Activated CD4-positive, alpha-beta T cell treated with anti-CD3 and anti-CD28 coated beads, Interleukin-10, Interleukin-2, amounts not matched to agents 100 ng/mL and 50 ng/mL, durations not matched to agents 16 hours and 8 hours (primary cell): ENCODE results near the gene SULT4A1.
"Not testable (repeated sequence)": the region's sequence is repeated elsewhere in the genome, so short reads cannot be mapped to it uniquely, and the experiment has no call there.

Experiments used
- DNase-seq: peaks from one replicate; pipeline ENCODE4 v3.0.0-alpha.2; 2020

Gene SULT4A1, protein sequence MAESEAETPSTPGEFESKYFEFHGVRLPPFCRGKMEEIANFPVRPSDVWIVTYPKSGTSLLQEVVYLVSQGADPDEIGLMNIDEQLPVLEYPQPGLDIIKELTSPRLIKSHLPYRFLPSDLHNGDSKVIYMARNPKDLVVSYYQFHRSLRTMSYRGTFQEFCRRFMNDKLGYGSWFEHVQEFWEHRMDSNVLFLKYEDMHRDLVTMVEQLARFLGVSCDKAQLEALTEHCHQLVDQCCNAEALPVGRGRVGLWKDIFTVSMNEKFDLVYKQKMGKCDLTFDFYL

DNA sequence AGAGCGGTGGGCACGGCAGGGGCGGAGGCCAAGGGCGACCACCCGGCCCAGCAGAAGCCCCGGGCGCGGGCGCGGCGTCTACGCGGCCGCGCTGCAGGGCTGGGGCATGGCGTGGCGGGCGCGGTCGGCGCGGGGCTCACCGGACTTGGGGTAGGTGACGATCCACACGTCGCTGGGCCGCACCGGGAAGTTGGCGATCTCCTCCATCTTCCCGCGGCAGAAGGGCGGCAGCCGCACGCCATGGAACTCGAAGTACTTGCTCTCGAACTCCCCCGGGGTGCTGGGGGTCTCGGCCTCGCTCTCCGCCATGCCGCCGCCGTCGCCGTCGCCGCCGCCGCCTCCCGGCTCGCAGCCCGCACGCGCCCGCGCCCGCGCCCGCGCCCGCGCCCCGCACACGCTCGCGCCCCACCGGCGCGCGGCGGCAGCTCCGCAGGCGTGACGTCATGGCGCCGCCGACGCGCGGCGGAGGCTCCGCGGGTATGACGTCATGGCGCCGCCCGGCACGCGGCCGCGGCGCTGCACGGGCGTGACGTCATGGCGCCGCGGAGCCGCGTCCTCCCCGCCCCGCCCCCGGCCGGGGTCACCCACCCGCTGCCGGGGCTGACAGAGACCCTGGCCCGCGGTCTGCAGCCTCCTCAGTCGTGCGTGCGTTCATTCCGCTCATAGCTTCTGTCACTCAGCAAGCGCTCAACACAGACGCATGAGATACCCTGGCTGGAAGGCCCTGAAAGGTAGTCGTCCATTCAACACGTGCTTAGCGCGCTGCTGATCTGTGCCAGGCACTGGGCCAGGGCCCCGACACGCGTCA, at the start of gene SULT4A1:
Gene SULT4A1, minus strand, starts transcription at position 440 of the 808 bp plus-strand sequence. Its CDS starts 131 bp downstream, at position 309.
- no peak for DNase-seq

DNA sequence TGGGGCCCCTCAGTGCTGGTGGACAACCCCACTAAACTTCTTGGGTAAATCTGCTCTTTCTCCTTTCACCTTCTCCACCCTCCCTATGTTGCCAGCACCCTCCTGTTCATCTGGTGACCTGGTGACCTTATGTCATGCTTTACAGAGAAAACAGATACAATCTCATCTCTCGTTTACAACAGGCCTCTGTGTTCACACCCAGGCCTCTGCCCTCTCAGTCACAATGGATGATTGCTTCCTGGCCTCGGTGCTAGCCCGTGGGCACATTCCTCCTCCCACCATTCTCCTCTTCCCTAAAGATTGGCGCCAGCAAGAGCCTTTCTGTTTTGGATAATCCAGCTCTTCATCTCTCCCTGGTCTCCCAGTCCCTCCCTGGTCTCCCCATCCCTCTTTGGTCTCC, 49.0 kb upstream of the SULT4A1 start:
- DNase-seq, result no peak

DNA sequence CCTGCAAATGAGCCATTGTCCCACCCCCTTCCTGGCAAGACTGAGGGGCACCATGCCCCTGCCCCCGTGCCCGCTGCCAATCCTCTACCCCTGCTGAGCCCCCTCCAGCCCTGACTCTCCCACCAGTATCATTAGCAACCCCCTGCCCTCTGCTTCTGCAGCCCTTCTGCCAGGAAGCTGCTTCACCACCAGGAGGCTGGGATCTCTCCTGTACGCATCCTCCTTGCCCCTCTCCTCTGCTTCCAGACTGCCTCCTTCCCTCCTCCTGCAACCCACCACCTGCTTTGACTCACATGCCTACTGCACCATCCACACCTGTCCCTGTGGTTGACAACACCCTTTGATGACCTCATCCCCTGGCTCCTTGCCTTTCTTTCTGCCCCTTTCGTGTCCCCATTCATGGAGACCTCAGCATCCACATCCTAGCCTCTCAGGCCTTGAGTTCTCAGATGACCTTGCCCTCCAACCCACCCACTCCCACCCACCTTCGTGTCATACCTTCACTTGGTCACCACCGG, 47.9 kb upstream of the SULT4A1 start:
- no peak for DNase-seq

DNA sequence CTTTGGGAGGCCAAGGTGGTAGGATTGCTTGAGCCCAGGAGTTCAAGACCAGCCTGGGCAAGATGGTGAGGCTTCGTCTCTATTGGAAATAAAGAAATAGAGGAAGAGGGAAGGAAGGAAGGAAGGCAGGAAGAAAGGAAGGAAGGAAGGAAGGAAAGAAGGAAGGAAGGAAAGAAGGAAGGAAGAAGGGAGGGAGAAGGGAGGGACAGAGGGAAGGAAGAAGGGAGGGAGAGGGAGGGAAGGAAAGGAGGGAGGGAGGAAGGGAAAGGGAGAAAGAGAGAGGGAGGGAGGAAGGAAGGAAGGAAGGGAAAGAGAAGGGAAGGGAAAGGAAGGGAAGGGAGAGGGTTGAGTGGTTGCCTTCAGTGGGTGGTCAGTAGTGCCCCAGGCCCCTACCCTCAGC, 47.4 kb upstream of the SULT4A1 start:
- no peak for DNase-seq

DNA sequence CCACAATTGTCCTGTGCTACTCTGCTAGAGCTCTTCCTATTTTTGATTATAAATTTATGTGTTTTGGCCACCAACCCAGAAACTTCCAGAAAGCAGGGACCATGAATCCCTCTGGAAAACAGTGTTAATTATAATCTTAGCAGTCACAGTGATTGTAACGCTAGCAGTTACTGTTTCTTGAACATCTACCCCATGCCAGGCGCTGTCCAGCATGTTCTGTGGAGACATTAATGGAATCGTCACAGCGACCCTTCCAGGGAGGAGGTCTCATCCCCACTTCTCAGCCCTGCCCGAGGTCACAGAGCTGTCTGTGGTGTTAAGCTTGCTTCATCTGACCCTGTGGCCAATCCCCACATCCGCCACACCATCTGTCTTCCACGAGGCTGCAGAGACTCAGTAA, 43.4 kb upstream of the SULT4A1 start:
- no peak for DNase-seq

DNA sequence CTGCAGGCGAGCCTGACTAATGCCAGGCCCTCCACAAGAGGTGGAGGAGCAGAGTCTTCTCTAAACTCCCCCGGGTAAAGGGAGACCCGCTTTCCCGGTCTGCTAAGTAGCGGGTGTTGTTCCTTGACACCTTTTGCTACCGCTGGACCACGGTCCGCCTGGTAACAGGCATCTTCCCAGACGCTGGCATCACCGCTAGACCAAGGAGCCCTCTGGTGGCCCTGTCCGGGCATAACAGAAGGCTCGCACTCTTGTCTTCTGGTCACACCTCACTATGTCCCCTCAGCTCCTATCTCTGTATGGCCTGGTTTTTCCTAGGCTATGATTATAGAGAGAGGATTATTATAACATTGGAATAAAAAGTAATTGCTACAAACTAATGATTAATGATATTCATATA, 42.1 kb upstream of the SULT4A1 start:
- DNase-seq, result peak; percentile 53

DNA sequence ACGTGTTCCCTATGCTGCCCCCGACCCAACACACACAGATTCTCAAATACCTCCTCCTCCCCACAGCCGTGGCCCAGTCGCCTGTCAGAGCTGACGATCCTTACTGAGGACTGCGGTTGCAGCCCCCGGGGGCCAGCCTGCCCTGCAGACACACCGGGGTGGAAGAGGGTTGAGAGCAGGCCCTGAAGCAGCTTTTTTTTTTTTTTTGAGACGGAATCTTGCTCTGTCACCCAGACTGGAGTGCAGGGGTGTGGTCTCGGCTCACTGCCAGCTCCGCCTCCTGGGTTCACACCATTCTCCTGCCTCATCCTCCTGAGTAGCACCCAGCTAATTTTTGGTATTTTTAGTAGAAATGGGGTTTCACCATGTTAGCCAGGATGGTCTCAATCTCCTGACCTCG, 40.7 kb upstream of the SULT4A1 start:
- not testable (repeated sequence) for DNase-seq

DNA sequence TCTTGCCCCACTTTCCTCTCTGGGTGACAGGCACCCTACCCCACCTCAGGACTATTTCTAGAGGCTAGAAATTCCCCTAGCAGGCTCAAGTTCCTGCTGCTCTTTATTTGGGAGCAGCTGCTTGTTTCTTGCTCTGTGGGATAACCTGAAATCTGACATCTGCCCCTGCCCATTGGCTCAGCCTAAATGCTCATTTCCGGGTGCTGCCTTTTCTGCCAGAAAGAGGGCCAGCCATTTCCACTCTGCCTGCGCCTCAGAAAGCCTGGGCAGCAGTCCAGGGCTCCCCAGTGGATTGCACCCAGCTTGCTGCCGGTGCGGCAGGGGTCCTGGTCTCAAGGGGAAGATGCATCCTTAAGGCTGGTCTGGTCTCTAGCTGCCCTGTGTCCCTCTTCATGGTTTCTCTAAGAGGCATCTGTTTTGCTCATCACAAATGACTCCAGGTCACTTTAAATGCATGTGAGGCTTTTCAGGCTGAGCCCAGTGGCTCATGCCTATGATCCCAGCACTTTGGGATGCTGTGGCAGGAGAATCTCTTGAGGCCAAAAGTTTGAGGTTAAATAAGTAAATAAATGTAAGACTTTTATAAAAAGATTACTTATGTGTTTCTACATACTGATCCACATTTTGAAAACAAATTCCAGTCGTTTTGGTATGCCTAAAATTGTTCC, 39.8 kb upstream of the SULT4A1 start:
- no peak for DNase-seq

DNA sequence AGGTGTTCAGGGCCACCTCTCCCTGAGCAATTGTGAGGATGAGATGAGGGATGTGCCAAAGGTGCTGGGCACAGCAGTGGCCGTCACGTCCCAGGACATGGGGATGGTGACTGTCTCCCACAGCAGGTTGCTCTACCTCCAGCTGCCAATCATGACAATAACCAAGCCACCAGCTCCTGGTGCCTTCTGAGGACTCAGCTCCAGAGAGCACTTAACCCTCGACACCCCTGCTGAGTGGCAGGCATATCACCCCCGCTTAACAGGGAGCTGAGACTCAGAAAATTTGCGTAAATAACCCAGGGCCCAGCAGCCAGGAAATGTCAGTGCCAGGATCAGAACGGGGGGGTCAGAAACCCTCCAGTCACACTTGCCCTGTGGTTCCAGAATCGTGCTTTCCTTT, 37.9 kb upstream of the SULT4A1 start:
- no peak for DNase-seq

DNA sequence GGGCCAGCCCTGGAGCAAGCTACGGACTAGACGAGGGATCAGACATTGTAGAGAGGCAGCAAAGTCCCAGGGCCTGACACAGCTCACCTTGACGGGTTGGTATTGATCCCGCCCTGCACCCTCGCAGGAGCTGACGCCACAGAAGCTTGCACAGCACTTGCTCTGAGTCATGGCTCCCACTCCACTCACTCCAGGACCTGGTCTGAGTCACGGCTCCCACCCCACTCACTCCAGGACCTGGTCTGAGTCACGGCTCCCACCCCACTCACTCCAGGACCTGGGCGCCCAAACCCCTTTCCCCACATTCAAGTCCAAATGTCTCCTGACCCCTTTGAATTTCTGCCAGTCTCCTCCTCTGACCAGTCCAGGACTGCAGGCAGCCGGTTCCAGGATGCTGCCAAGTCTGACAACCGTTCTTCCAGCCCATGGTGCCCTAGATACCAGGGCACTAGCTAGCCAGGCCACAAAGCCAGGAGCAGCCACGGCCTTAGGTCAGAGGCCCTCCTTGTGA, 35.5 kb upstream of the SULT4A1 start:
- DNase-seq, result peak; percentile 35

DNA sequence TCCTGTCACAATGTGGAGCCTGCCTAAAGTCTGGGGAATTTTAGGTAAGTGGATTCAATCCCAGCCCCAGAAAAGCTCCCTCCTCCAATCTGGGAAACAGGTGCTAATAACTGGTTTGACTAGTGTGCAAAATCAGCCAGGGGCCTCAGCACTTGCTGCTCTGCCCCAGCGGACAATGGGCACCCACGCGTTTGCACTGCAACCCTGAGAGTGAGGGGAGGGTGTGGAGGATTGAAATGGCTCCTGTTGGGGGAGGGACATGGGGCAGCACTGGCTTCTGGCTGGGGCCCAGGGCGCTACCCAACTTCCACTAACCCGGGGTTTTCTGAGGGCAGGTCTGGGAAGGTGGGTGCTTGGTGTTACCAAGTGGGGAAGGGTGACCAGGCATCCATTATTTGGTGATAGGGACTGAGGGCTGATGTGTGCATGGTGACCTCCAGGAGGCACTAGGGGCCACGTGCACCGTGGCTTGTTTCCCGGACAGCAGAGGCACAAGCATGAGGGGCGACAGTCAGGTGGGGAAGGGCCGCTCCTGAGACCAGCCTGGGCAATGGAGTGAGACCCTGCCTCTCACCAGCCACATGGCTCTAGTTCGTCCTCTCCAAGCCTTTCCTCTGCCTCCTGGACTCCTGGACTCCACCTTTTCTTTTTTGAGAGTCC, 33.8 kb upstream of the SULT4A1 start:
- DNase-seq, result no peak

DNA sequence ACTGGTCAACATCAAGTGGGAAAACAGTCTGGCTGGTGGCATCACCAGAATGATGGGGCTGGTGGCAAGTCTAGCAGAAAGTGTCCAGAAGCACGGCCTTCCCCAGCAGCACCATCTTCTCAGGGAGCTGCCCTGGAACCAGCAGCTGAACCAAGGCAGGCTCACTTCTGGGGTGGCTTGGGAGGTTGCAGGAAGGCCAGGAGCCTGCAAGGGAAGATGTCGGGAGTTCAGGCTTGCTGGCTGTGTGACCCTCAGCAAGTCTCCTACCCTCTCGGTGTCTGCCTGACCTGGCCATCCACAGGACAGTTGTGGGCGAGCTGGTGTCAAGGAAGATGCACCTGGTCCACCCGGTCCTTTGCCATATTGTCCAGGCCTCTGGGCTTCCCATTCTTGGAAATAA, 31.8 kb upstream of the SULT4A1 start:
- no peak for DNase-seq

DNA sequence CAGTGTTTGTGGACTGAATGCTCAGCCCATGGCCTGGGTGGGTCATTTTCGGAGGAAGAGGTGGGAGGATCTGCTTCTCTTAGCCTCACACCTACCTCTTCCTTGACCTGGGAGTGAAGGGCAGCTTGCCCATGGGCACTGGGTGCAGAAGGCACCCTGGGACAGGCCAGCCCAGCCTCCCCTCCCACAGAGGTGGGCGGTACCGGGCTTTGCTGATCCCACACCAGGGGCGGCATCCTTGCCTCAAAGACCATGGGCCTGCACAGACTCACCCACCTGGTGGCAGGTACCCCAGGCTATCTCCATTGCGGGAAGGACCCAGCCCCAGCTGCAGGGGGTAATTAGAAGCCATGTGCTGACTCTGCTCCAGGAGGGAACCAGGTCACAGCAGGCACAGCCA, 31.0 kb upstream of the SULT4A1 start:
- no peak for DNase-seq

DNA sequence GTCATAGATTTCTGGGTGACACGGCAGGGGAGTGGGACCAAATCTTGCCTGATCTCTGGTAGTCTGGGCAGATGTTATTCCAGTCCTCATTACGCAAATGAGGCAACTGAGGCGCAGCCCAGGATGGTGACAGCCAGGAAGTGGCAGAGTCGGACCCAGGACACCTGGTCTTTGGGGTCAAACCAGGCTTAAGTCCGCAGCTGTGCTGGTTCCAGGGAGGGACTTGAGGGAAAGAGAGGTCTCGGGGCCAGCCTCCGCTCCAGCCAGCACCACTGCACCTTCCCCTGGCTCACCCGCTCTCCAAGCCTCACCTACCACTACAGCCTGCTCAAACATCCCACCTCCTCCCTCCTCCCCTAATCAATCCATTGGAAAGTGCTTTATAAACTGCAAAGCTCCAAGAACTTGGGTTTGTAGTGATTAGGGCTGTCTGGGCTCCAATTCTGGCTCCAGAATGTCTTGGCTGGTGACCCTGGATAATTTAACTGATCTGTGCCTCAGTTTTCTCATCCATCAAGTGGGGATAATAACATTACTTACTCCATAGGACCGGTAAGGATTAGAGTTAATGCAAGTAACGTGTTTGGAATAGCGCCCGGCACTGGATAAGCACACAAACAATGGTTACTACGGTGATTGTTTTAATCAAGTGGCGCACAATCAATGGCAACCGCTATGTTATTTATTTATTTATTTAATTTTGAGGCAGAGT, 30.0 kb upstream of the SULT4A1 start:
- DNase-seq, result no peak

DNA sequence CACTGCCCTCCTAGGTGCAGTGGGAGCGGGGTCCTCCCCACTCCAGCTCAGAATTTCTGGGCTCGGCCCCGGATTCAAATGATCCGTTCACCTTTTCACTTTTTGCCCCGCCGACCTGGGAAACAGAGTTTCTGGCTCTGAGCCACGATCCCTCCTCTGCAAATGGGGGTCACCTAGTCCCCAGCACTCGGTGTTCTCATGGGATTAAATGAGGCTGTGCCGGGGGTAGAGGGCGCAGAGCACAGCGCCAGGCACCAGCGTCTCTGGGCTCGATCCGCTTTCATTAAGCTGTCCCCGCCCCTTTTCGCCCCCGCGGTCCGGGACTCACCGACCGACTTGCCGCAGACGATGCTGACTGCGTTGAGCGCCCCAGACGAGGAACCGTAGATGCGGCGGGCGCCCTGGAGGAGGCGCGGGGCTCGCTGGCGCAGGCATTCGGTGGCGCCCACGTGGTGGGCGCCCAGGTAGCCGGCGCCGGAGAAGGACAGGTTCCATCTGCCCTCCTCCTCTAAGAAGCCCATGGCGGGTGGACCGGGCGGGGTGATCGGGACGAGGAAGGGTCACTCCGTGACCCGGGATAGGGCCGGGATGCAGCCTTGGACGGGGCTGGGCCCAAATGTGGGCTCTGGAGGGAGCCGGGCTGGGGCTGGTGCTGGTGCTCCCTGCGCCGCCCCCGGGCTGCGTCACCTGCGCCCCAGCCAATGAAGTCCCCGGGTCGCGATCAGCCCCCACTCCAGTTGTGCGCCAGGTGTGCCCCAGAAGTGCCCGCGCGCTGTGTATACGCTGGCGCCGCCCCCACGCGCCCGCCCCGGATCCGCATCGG, 29.3 kb upstream of the SULT4A1 start, which contains the start of gene PNPLA5:
Gene PNPLA5, minus strand, starts transcription at position 654 of the 823 bp plus-strand sequence. Its CDS starts 133 bp downstream, at position 521.
- DNase-seq, result peak; percentile 9

DNA sequence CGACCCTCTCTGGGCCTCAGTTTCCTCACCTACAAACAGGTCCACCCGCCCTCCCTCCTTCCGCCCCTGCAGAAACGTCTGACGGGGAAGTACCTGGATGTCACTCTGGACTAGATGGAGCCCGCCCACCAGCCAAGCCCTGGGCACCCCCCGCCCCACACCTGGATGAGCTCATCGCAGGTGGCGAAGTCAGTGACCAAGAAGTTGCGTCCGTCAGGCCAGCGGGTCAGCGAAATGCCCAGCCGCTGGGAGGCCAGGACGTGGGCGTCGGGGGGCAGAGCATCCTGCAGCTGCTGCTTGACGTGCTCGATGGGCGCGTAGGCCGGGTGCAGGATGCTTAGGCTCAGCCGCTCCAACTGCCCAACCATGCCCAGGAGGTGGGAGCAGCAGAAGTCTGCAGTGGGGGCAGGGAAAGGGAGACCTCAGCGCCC, 28.6 kb upstream of the SULT4A1 start:
- DNase-seq, result no peak

DNA sequence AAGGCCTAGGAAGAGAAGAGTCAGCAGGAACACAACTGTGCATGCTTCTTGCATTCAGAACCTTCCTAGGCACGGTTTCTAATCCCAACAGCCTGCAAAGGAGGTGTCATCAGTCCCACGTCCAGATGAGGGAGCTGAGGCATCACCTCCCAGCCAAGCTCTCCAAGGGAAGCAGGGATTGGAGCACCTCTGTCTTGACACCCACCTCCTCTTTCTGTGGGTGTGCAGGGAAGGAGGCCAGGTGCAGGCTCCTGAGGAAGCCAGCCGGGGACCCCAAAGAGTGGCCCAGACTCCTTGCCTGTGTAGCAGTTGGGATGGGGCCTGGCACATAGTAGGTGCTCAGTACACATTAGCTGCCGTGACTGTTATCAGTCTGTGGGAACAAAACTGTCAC, 27.5 kb upstream of the SULT4A1 start:
- no peak for DNase-seq

DNA sequence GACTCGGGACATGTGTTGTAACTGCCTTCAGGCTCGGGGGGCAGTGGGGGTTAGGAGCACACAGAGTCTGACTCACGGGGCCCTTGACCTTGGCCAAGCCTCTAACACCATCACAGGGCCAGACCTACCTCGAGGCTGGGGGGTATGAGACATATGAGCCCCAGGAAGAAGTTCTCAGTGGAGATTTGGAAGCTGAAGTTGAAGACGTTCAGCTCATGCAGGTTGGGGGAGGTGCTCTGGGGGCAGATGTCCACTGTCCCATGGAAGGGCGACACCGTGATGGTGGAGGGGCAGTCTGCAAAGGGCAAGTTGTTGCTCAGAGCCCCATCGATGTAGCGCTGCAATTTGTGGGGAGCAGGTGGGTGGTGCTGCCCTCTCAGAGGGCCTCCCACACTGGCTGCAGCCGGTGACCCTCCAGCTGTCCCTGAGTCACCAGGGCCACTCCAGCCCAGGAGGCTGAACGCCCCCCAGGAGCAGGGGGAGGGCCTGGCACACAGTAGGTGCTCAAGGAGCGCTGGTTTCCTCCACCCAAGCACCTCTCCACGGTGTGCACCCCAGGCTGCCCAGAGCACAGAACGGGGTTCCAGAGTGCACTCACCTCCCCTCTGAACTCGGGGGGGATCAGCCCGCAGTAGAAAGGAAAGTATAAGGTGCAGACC, 27.0 kb upstream of the SULT4A1 start:
- DNase-seq, result no peak

DNA sequence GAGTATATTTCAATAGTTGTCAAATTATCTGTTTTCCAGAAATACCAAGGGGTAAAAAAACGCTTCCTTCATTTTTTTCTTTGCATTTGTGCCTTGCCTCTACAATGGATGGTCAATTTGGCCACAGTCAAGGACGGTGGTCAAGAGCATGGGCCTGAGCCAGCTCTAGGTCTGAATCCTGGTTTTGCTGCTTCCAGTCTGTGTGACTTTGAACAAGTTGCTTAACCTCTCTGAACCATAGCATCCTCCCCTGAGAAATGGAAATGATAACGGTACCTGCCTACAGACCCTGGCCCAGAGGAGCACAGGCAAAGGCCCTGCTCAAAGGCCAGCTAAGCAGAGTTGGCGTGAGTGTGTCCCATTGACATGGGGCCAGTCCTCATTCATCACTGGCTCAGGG, 26.4 kb upstream of the SULT4A1 start:
- no peak for DNase-seq

DNA sequence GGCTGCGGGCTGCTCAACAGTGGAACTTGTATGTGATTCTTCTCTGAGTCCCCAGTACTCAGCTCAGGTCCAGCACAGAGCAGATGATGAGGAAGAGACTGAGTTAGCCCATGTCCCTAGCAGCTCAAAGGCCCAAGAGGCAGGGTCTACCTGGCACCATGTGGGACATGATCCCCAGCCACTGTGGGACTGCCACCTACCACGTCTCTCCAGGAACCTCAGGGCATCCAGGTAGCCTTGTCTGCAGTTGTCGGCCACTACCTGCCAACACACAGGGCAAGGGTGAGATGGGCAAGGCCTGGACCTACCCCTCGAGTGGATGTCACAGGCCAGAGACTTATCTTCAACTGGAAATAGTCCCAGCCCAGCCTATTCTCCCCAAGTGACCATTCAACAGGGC, 25.1 kb upstream of the SULT4A1 start:
- no peak for DNase-seq

DNA sequence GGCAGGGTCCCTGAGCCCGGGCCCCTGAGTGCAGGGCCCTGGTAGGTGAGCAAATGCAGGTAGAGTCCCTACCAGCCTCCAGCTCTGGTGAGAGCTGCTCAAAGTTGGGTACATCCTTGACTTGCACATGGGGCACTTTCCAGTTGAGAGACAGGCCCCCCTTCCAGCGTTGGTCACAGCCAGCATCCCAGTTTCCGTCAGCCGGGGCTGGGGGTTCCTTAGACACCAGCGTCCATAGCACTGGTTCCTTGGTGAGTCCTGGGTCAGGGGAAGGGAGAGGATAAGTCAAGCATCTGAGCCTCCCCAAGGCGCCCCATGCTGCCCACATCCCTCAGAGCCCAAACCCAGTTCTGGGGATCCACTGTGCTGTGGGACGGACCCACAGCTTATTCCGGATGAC, 23.9 kb upstream of the SULT4A1 start:
- no peak for DNase-seq
